GM12874 (cell line): ENCODE data around the gene LMAN2.
A peak's percentile ranks its signal among the peaks of the same experiment; 100 is the strongest.

Experiments
- CTCF ChIP-seq: IDR thresholded peaks from 2 replicates; pipeline ENCODE4 v1.5.1; 2011; ENCODE audit warnings: low read depth, mild to moderate bottlenecking, control low read depth, low read length, moderate library complexity; ENCODE audit not compliant: insufficient read depth

The LMAN2 gene

GRCh38 chr5:177386542-177386941 lies 35.1 kb upstream of the LMAN2 start:
- TF ChIP-seq CTCF, result no peak

DNA sequence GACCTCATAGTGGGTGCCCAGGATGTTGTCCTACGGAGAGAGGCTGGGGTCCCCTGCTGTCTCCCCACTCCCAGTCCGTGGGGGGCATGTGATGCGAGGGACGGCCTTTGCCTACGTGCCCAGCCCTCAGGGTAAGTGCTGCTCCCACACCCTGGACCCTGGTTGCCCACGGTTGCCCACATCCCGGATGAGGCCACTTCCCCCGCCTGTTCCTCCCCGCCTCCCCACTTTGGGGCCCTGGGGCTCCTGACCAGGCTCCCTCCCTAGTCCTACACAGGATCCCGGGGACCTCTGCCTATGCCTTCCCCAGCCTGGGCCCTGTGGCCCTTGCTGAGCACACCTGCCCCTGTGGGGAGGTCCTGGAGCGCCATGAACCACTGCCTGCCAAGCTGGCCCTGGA lies 34.3 kb upstream of the LMAN2 start:
- no peak for TF ChIP-seq CTCF

- no peak for TF ChIP-seq CTCF
Observed at GRCh38 chr5:177384134-177384533, 32.7 kb upstream of the LMAN2 start, which contains the start of gene SLC34A1. TSS of gene SLC34A1 (plus strand) at chr5:177384434. CDS start at chr5:177385742, 1,308 bp downstream.

- TF ChIP-seq CTCF, result no peak
Observed at GRCh38 chr5:177383181-177383580, 31.7 kb upstream of the LMAN2 start.

- peak; percentile 43; the same call in 1 of the 2 replicates for TF ChIP-seq CTCF
Observed at GRCh38 chr5:177382423-177383029, 31.1 kb upstream of the LMAN2 start.

GRCh38 chr5:177380805-177381126 lies 29.3 kb upstream of the LMAN2 start:
- no peak for TF ChIP-seq CTCF

- no peak for TF ChIP-seq CTCF
Observed at GRCh38 chr5:177378884-177379883, 27.7 kb upstream of the LMAN2 start.
